HG02943 (cell line): ENCODE measurements around the gene MAGOH.
"Not testable (repeated sequence)": the region's sequence is repeated elsewhere in the genome, so short reads cannot be mapped to it uniquely, and the experiment has no call there.

Experiments used
- ATAC-seq: cut with Tn5 transposase; IDR thresholded peaks from one replicate; pipeline ENCODE4 v1.9.1; 2021; ENCODE audit warnings: mild to moderate bottlenecking, low read depth, moderate library complexity; ENCODE audit not compliant: unreplicated experiment

Gene MAGOH

GRCh38 chr1:53190210-53190611 is 48.1 kb downstream of the MAGOH start:
- ATAC-seq: no peak

GRCh38 chr1:53189061-53189460 is 49.3 kb downstream of the MAGOH start:
- ATAC-seq: no peak

- no peak for ATAC-seq
These were observed 50.2 kb downstream of the MAGOH start for GRCh38 chr1:53188099-53188498.

- no peak for ATAC-seq
These were observed 50.9 kb downstream of the MAGOH start for GRCh38 chr1:53187401-53187800.

- ATAC-seq: no peak
These were observed 51.8 kb downstream of the MAGOH start for GRCh38 chr1:53186533-53186932.

- ATAC-seq: not testable (repeated sequence)
These were observed 52.4 kb downstream of the MAGOH start for GRCh38 chr1:53185955-53186297.

- ATAC-seq: no peak
These were observed 55.0 kb downstream of the MAGOH start for GRCh38 chr1:53183095-53183990.

- ATAC-seq: no peak
These were observed 55.6 kb downstream of the MAGOH start for GRCh38 chr1:53182716-53183094.

- no peak for ATAC-seq
These were observed 56.2 kb downstream of the MAGOH start for GRCh38 chr1:53182111-53182593.

- no peak for ATAC-seq
These were observed 57.4 kb downstream of the MAGOH start for GRCh38 chr1:53180951-53181350.

GRCh38 chr1:53180226-53180625 is 58.1 kb downstream of the MAGOH start:
- no peak for ATAC-seq
